Measurements from ENCODE around the gene TMEM242.

DNA sequence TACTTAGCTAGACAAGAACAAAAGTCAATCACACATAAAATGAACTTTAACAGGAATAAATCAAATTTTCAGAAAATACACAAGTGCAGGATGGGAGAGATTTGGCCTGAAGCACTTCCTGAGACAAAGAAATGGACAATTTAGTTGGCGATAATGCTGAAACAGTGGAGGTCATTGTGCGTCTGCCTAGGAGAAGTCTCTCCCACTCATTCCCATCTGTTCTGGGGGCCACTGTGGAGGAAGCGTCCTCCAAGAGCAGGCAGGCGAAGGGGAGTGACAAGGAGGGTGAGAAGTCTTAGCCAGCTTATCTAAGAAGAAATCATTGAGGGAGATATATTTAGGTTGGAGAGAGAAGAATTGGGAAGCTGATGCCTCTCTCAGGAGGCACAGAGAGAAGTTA lies 10.2 kb upstream of the TMEM242 start:
- TF ChIP-seq EZH2 (IDR thresholded peaks at IDR 0.05; ENCODE audit: insufficient read depth, poor library complexity, severe bottlenecking) = no peak
- TF ChIP-seq EZH2phosphoT487 (IDR thresholded peaks at IDR 0.05; ENCODE audit: insufficient read depth, low read depth) = no peak
